Measurements from ENCODE around the gene ELMO3.
A peak's percentile ranks its signal among the peaks of the same experiment; 100 is the strongest.

ELMO3 gene

DNA sequence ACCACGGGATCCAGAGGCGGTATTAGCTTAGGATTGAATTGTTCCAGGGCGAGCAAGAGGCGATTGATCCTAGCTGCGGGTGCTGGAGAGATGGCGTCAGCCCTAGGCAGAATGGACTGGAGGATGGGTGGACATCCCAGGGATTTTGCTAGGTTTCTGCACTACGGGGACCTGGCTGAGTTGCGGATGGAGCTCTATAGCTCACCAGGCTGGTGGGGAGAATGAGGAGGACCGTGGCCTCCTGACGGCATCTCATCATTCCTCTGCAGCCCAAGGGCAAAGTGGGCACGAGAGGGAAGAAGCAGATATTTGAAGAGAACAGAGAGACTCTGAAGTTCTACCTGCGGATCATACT lies 28.6 kb downstream of the ELMO3 start:
- TF ChIP-seq POLR2A (IDR thresholded peaks at IDR 0.05; ENCODE audit: low read depth, low read length) (peak; percentile 45; the same call in 1 of the 2 replicates), SPI1 (IDR thresholded peaks at IDR 0.05; ENCODE audit: low read depth, low read length) (no peak), PAX5 (IDR thresholded peaks at IDR 0.05; ENCODE audit: insufficient read depth, low read length, severe bottlenecking) (no peak)
- DNase-seq (ENCODE audit: insufficient read length, low spot score) (no peak), FAIRE-seq (peak; percentile 45)

DNA sequence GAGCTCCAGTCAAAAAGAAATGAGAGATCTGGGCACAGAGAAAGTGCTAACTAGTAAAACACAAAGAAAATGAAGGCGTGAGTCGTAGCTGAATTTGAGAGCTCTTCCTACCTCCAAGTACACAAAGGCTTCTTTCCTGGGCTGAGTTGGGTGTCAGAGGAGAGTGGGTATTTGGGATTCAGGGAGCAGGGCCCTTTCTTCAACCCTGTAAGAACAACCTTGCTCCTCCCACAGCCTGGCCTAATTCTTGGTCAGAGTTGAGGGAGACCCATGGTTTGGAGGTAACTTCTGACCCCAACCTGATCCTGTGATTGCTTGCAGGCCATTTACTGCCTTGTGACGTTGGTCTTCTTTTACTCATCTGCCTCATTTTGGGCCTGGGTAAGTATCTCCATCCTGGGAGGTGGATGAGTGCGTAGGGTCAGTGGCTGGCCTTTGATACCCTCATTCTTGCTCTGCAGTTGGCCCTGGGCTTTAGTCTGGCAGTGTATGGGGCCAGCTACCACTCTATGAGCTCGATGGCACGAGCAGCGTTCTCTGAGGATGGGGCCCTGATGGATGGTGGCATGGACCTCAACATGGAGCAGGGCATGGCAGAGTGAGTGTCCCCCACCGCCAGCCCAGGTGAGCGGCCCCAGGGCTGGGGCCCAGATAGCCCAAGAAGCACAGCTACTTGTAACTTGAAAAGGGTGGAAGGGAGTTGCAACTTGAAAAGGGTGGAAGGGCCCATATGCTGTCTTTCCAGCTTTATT lies 29.3 kb downstream of the ELMO3 start:
- TF ChIP-seq POLR2AphosphoS5 (IDR thresholded peaks at IDR 0.05; ENCODE audit: low read depth, low read length) (no peak), POLR2A (IDR thresholded peaks at IDR 0.05; ENCODE audit: low read depth, low read length) (0 out of 2 replicates have a peak, but pooled peaks have one; percentile 9)

DNA sequence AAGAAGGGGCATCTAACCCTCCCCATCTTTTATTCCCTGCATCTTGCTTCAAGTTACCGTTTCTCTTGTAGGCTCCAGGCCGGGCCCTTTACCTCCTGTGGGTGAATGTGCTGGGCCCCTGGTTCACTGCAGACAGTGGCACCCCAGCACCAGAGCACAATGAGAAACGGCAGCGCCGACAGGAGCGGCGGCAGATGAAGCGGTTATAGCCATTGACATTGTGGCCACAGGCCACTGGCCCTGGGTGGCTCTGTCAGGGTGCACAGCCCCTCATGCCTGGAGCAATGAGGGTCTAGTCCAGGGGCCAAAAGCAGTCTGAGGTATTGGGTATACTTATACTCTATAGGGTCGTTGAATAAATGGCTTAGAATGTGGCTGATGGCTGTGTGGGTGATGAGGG lies 30.0 kb downstream of the ELMO3 start:
- FAIRE-seq (no peak), DNase-seq (ENCODE audit: insufficient read length, low spot score) (no peak)
- TF ChIP-seq POLR2A (IDR thresholded peaks at IDR 0.05; ENCODE audit: low read depth, low read length) (no peak), POLR2AphosphoS5 (IDR thresholded peaks at IDR 0.05; ENCODE audit: low read depth, low read length) (no peak), TAF1 (IDR thresholded peaks at IDR 0.05; ENCODE audit: low read depth, low read length) (no peak), SPI1 (IDR thresholded peaks at IDR 0.05; ENCODE audit: low read depth, low read length) (no peak), PAX5 (IDR thresholded peaks at IDR 0.05; ENCODE audit: insufficient read depth, low read length, severe bottlenecking) (no peak), POU2F2 (IDR thresholded peaks at IDR 0.05; ENCODE audit: low read depth, low read length) (no peak)

More for the DNA sequence above, 29.3 kb downstream of the ELMO3 start:
- DNase-seq (ENCODE audit: insufficient read length, low spot score) = no peak
- FAIRE-seq = no peak

DNA sequence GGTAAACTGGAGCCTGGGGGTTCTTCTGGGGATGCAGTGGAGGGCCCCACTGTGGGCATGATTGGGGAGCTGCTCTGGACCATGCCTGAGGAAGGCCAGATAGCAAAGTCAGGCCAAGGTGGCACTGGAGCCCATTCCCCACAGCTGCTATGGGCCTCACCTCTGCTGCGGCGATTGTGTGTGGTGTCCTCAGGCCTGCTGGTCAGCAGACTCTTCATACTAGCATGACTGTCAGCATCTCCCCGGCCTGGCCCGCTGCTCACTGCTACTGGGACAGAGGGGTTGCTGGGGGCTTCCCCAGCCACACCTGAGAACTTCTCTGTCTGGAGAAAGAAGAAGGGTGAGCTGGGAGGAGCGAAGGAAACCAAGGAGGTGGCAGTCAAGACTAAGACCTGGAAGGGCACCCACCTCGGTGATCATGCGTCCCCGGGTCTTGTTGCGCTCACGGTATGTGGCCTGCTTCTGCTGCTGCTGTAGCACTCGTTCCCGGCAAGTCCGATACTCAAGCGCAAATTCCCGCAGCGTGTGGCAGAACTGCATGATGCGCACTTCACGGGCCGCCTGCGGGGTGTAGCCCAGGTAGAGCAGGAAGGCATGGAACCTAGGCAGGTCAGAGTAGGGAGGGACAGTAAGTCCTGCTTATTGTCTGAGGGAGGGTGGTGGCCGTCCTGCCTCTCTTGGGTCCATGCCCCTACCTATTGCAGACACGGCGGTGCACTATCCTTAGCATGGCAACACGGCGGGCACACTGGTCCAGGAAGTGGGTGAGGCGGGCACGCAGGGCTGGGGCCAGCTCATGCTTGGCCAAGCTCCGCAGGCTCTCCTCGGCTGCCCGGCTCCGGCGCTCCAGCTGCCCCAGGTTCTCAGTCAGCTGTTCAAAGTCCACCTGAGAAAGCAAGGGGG lies 31.2 kb downstream of the ELMO3 start:
- TF ChIP-seq POLR2A (IDR thresholded peaks at IDR 0.05; ENCODE audit: low read depth, low read length) (0 out of 2 replicates have a peak, but pooled peaks have one; percentile 27), PAX5 (IDR thresholded peaks at IDR 0.05; ENCODE audit: insufficient read depth, low read length, severe bottlenecking) (no peak)
- FAIRE-seq (no peak), DNase-seq (ENCODE audit: insufficient read length, low spot score) (no peak)

DNA sequence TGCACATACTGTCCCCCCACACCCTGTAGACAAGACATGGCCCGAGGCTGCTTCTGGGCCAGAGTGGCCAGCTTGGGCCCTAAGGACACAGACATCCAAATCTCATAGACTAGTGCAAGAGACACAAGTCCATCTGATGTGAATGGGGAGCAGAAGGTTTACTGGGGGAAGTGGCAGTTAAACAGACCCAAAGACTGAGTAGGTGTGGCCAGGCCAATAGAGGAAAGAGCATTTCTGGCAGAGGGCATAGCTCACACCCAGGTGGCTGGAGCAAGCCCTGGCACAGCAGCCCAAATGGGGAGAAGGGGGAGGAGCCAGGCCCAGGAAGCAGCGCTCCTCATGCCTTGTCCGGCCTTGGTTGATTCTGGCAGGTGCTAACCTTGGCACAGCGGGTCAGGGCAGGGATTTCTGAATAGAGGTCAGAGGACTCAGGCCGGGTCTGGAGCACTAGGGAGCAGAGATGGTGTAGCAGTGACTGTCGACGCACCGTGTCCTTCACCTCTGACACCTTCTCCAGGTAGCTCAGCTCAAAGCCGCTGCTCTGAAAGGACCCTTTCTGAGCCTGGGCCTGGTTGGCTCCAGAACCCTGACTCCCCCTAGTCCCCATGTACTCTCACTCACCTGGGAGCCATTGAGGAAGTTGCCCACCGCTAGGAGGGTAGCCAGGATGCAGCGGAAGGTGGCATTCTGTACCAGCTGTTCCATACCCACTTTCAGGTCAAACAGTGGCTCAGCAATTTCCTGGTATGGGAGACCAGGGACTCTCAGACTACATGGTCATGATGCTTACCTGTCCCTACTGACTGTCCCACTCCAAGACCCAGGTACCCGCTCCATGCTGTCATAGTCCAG lies 32.1 kb downstream of the ELMO3 start:
- DNase-seq (ENCODE audit: insufficient read length, low spot score) (no peak), FAIRE-seq (peak; percentile 35)
- no peak for TF ChIP-seq SPI1 (IDR thresholded peaks at IDR 0.05; ENCODE audit: low read depth, low read length)
- TF ChIP-seq POLR2A (IDR thresholded peaks at IDR 0.05; ENCODE audit: low read depth, low read length) = no peak
- TF ChIP-seq POLR2AphosphoS5 (IDR thresholded peaks at IDR 0.05; ENCODE audit: low read depth, low read length) = peak; percentile 15
- TF ChIP-seq PAX5 (IDR thresholded peaks at IDR 0.05; ENCODE audit: insufficient read depth, low read length, severe bottlenecking) = no peak
- peak; percentile 62 for TF ChIP-seq POU2F2 (IDR thresholded peaks at IDR 0.05; ENCODE audit: low read depth, low read length)

DNA sequence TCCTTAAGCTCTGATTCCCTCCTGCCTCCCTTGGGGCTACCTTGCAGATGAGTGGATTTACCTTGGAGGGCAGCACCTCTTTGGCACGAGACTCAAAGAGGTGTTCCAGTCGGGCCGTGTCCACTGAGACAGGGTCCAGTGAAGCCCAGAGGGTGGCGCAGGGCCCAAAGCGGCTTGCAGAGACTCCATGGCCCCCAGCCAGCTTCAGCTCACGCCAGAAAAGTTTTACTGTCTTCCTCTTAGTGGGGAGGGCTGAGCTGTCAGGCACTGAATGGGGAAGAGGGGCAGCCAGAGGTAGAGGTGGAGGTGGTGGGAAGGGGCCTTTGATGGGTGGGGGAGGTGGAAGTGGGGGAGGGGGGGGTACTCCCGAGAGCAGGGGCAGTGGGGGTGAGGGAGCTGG lies 34.7 kb downstream of the ELMO3 start:
- TF ChIP-seq TAF1 (IDR thresholded peaks at IDR 0.05; ENCODE audit: low read depth, low read length) (no peak), POU2F2 (IDR thresholded peaks at IDR 0.05; ENCODE audit: low read depth, low read length) (no peak), SPI1 (IDR thresholded peaks at IDR 0.05; ENCODE audit: low read depth, low read length) (no peak), POLR2A (IDR thresholded peaks at IDR 0.05; ENCODE audit: low read depth, low read length) (no peak), POLR2AphosphoS5 (IDR thresholded peaks at IDR 0.05; ENCODE audit: low read depth, low read length) (no peak), PAX5 (IDR thresholded peaks at IDR 0.05; ENCODE audit: insufficient read depth, low read length, severe bottlenecking) (no peak)
- DNase-seq (ENCODE audit: insufficient read length, low spot score) (no peak), FAIRE-seq (no peak)

DNA sequence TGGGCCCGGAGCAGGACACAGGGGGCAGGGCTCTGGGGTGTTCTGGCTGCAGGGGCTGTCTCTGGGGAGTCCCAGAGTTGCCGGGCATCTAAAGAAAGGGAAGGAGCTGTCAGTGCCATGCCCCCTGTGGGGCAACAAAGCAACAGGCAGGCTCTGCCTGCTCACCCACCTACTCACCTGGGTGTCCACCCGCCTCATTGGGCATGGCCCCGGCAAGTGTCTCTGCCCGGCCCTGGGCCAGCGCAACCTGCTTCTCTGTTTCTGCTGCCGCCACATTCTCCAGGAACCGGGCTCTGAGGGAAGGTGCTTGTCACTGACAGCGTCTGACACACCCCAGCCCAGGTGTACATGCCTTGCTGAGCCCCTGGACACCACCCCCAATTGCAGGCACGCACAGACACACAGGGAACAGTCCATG lies 35.3 kb downstream of the ELMO3 start:
- TF ChIP-seq SPI1 (IDR thresholded peaks at IDR 0.05; ENCODE audit: low read depth, low read length) (no peak), TAF1 (IDR thresholded peaks at IDR 0.05; ENCODE audit: low read depth, low read length) (no peak), POU2F2 (IDR thresholded peaks at IDR 0.05; ENCODE audit: low read depth, low read length) (no peak), POLR2AphosphoS5 (IDR thresholded peaks at IDR 0.05; ENCODE audit: low read depth, low read length) (peak; percentile 51; the same call in 1 of the 2 replicates)
- DNase-seq (ENCODE audit: insufficient read length, low spot score) (no peak), FAIRE-seq (no peak)

DNA sequence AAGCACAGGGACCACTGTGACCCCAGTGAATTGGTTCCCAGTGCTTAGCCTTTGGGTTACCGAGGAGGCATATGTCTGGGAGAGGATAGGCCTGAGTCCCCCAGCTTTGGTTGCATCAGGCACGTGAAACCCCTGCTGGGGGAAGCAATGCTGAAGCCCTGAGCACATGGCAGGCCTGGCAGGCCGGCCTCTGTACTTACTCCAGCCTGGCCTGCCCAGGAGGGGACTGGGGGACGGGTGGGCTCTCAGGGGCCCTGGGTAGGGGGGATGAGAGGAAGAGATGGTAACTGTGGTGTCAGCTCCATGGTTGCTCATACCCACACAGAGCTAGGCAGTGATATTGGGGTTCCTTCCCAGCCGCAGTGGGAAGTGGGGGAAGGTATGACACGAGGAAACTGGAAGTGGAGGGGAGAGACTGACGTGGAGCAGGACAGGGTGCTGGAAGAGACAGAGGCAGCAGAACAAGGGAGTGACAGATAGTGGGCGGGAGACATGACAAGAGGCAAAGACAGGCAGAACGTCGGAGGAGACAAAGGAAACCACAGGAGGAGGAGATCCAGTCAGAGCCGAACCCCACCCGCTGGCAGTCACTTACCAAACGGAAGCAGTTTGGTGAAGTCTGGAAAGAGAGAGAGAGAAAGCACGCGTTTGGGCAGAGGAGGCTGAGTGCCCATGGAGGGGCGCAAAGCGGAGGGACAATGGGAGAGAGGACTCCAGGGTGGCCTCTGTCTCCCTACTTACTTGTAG lies 37.1 kb downstream of the ELMO3 start:
- TF ChIP-seq POU2F2 (IDR thresholded peaks at IDR 0.05; ENCODE audit: low read depth, low read length) = no peak
- peak; percentile 30; the same call in 1 of the 2 replicates for TF ChIP-seq POLR2A (IDR thresholded peaks at IDR 0.05; ENCODE audit: low read depth, low read length)
- TF ChIP-seq TAF1 (IDR thresholded peaks at IDR 0.05; ENCODE audit: low read depth, low read length) = no peak
- DNase-seq (ENCODE audit: insufficient read length, low spot score) (no peak), FAIRE-seq (no peak)
